Activated gamma-delta T cell treated with anti-CD3 and anti-CD28 coated beads, Interleukin-2, amount 50 U/mL, for 16 hours (primary cell): ENCODE results near the gene PRMT6.

Experiments
- DNase-seq: peaks from one replicate; pipeline ENCODE4 v3.0.0-alpha.2; 2020; ENCODE audit warnings: low read depth

Gene PRMT6

DNA sequence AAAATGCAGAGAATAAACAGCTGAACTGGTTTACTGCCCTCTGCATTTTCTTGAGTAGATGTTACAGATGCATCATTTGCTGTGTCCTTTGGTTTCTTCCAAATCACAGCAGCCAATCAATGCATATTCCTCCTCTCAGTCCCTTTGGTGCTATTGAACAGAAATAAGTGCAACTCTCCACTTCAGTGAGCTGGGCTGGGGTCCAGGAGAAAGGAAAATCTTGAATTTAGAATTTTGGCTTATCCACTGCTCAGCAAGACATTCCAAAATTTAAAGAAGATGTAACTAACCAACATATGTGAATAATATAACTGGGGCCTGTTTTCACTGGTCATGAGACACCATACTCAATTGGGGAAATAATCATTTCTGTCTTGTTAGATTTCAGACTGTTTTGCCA is 39.2 kb downstream of the PRMT6 start:
- no peak for DNase-seq

DNA sequence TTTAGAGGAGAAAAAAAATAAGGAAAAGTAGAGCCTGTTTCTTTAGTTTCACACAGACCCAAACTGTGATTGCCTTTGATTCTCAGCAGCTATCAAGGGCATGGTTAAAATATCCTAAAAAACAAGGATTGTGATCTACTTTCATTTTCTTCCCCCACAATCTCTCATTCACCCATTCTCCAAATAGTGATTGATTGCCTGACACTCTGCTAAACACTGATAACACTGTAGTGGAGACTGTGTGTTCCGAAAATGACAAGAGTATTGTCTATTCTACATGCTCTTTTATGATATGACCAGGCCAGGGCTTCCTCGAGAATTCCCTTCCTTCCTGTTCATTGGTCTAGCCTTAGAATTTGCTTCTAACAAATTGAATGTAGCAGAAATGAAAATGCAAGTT is 40.2 kb downstream of the PRMT6 start:
- no peak for DNase-seq

DNA sequence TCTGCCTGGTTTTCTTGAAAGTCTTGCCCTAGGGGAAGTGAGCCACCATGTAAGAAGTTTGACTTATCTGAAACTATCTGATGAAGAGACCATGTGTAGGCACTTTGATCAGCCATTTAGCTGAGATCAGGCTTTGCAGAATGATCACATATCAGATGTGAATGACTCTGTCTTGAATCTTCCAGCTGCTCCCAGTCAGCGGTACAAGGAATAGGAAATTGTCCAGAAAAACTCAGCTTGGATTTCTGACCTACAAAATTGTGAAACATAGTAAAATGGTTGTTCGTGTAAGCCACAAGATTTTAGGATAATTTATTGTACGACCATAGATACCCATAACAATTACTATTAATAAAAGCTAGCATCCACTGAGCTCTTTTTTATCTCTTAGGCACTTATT is 42.5 kb downstream of the PRMT6 start:
- DNase-seq, result no peak

DNA sequence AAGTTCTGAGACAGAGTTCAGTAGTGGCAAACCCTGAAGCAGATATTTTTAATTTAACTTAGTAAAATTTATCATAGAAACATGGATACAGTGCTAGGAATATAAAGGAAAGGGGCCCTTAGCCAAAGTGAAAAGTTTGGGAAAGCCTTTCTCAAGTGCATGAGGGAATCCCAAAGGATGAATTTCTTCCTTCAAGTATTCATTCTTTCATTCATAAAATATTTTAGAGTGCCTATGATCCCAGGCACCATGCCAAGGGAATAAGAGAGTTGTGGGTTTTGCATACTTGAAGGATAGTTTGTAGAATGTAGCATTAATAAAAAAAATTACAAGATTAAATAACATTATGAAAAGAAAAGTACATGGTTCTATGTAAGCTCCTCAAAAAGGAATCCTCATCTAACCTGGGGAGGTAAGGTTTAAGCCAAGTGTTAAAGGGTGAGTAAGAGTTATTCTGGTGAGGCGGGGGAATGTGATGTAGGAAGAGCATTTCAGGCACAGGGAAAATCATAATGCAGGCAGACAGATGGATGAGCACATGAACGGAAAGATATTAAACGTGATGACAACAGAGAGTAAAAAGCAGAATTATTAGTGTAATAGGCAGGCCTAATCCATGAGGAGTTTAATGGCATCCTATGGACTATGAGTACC is 44.0 kb downstream of the PRMT6 start:
- no peak for DNase-seq

DNA sequence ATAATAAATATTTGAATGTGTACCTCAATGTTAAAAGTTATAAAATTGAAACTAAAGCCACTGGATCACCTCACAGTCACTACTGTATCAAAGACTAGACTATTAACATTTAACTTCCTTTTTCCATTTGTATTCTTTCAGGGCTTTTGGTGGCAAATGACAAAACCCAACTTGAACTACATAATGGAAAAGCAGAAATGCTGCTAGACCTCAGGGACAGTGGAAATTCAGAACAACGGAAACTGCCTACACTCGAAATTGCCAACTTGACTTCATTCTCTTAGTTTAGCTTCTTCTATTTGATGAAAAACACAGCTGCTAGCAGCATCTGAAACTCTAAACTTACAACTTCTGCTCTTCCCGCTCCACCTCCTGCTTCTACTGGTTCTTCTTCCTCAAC is 49.4 kb downstream of the PRMT6 start:
- no peak for DNase-seq
